GM13976 (cell line): ENCODE results near the gene GRAMD1C.

ENCODE experiments used
- DNase-seq: peaks from one replicate; pipeline ENCODE4 v3.0.0; 2012; ENCODE audit warnings: low spot score
- CTCF ChIP-seq: IDR thresholded peaks from 2 replicates; pipeline ENCODE4 v1.5.1; 2012; ENCODE audit warnings: borderline replicate concordance, mild to moderate bottlenecking; ENCODE audit not compliant: insufficient read depth; ENCODE audit errors: extremely low read depth, missing control alignments, control extremely low read depth
- in situ Hi-C: fragments of 300-500 bp; cut with MboI; formaldehyde crosslinking; loops from one replicate; pipeline ENCODE4 v1.12.0; 2022; ENCODE audit warnings: low sequenced_read_pairs, mixed read lengths, inconsistent platforms; ENCODE audit not compliant: unreplicated experiment

The GRAMD1C gene

GRCh38 chr3:113852506-113852905 lies 13.9 kb downstream of the GRAMD1C start:
- no peak for TF ChIP-seq CTCF
- in situ Hi-C loops, result no loop called here
- DNase-seq, result no peak

GRCh38 chr3:113867506-113867905 lies 28.9 kb downstream of the GRAMD1C start:
- no peak for DNase-seq
- in situ Hi-C loops, result no loop called here
- no peak for TF ChIP-seq CTCF

- in situ Hi-C loops, result no loop called here
- DNase-seq, result no peak
- TF ChIP-seq CTCF, result no peak
These were observed 34.7 kb downstream of the GRAMD1C start for GRCh38 chr3:113873293-113873692.

- no peak for DNase-seq
- TF ChIP-seq CTCF, result no peak
- in situ Hi-C loops, result no loop called here
These were observed 35.4 kb downstream of the GRAMD1C start for GRCh38 chr3:113873814-113874526.

GRCh38 chr3:113878403-113878802 lies 39.8 kb downstream of the GRAMD1C start:
- no peak for DNase-seq
- no peak for TF ChIP-seq CTCF
- in situ Hi-C loops, result no loop called here

- no peak for TF ChIP-seq CTCF
- DNase-seq, result no peak
- in situ Hi-C loops, result no loop called here
These were observed 46.5 kb downstream of the GRAMD1C start for GRCh38 chr3:113885050-113885449.
